GM08714 (cell line): ENCODE results near the gene EXT2.

Experiments used
- H3K4me3 ChIP-seq: fragments of 200-500 bp; sonication (Bioruptor generic); 2 replicates; pipeline ENCODE4 v1.5.1; 2014; ENCODE audit warnings: mild to moderate bottlenecking, low read length, inconsistent platforms
- ZNF274 ChIP-seq: IDR thresholded peaks from 2 replicates; pipeline ENCODE4 v1.6.1; 2012; ENCODE audit warnings: mild to moderate bottlenecking, low read depth, low read length

The EXT2 gene

GRCh38 chr11:44095506-44096359, at the start of gene EXT2:
TSS of gene EXT2 (plus strand) at chr11:44095678. CDS start at chr11:44107713, 12,035 bp downstream.
- peak within 1 kb of the TSS; percentile 81 for H3K4me3 ChIP-seq
- no peak for TF ChIP-seq ZNF274

GRCh38 chr11:44046182-44046581, 49.3 kb upstream of the EXT2 start:
- no peak for TF ChIP-seq ZNF274
- H3K4me3 ChIP-seq, result no peak overlapping the region

- no peak for TF ChIP-seq ZNF274
- no peak overlapping the region for H3K4me3 ChIP-seq
These were observed 48.2 kb upstream of the EXT2 start for GRCh38 chr11:44047298-44047697.

GRCh38 chr11:44047931-44048431, 47.5 kb upstream of the EXT2 start, which contains the start of gene ACCSL:
TSS of gene ACCSL (plus strand) at chr11:44047981. CDS start at chr11:44048037, 56 bp downstream.
- H3K4me3 ChIP-seq, result no peak within 1 kb of the TSS

GRCh38 chr11:44049832-44050231, 45.6 kb upstream of the EXT2 start:
- TF ChIP-seq ZNF274, result no peak
- no peak overlapping the region for H3K4me3 ChIP-seq

More at GRCh38 chr11:44047931-44048431, 47.5 kb upstream of the EXT2 start, which contains the start of gene ACCSL:
- TF ChIP-seq ZNF274, result no peak

- no peak for TF ChIP-seq ZNF274
- no peak overlapping the region for H3K4me3 ChIP-seq
These were observed 44.3 kb upstream of the EXT2 start for GRCh38 chr11:44051171-44051570.

GRCh38 chr11:44057340-44057739, 38.1 kb upstream of the EXT2 start:
- no peak for TF ChIP-seq ZNF274
- H3K4me3 ChIP-seq, result no peak overlapping the region

- no peak overlapping the region for H3K4me3 ChIP-seq
These were observed 37.2 kb upstream of the EXT2 start for GRCh38 chr11:44058275-44058674.

GRCh38 chr11:44065161-44065661, 30.3 kb upstream of the EXT2 start:
- TF ChIP-seq ZNF274, result no peak
- H3K4me3 ChIP-seq, result no peak overlapping the region

More at GRCh38 chr11:44058275-44058674, 37.2 kb upstream of the EXT2 start:
- no peak for TF ChIP-seq ZNF274

GRCh38 chr11:44065841-44066731, 29.4 kb upstream of the EXT2 start, which contains the start of gene ACCS:
TSS of gene ACCS (plus strand) at chr11:44066270. CDS start at chr11:44067628, 1,358 bp downstream.
- no peak for TF ChIP-seq ZNF274
- H3K4me3 ChIP-seq, result peak within 1 kb of the TSS; percentile 46; the same call in 1 of the 2 replicates

GRCh38 chr11:44066732-44067141, 28.7 kb upstream of the EXT2 start:
- H3K4me3 ChIP-seq, result peak overlapping the region; percentile 46; the same call in 1 of the 2 replicates
- no peak for TF ChIP-seq ZNF274

- no peak for TF ChIP-seq ZNF274
- H3K4me3 ChIP-seq, result no peak overlapping the region
These were observed 28.2 kb upstream of the EXT2 start for GRCh38 chr11:44067266-44067665.

- H3K4me3 ChIP-seq, result no peak overlapping the region
- no peak for TF ChIP-seq ZNF274
These were observed 27.3 kb upstream of the EXT2 start for GRCh38 chr11:44068180-44068579.

GRCh38 chr11:44071157-44071556, 24.3 kb upstream of the EXT2 start:
- TF ChIP-seq ZNF274, result no peak
- H3K4me3 ChIP-seq, result no peak overlapping the region
